KG1 (cell line): ENCODE data around the gene PLIN3.
"Not testable (repeated sequence)": the region's sequence is repeated elsewhere in the genome, so short reads cannot be mapped to it uniquely, and the experiment has no call there.

Experiments used
- DNase-seq: peaks from one replicate; lab custom pipeline; 2025; lab: John Stamatoyannopoulos, UW

The PLIN3 gene

DNA sequence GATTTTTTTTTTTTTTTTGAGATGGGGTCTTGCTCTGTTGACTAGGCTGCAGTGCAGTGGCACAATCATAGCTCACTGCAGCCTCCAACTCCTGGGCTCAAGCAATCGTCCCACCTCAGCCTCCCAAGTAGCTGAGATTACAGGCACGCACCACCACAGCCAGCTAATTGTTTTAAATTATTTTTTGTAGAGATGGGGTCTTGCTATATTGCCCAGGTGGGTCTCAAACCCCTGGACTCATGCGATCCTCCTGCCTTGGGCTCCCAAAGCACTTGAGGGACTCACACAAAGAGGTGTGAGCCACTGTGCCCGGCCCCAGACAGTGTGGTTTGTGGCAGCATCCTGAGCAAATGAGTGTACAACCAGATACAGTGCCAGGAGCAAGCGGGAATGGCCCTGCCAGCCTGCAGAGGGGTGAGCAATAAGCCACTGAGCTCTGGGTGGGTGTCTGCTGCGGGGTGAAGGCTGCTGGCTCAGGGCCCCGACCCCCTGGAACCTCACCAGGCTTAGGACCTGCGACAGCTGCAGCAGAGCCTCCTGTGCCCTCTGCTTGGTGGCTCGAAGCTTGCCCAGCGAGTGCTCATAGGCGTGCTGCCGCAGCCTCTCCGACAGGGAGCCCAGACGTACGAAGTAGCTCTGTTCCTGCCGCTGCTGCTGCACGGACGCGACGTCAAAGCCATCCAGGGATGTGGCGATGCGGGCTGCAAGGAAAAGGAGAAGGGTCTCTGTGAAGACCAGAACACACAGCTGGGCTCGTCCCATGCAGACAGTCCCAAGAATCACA lies 20.1 kb downstream of the PLIN3 start:
- no peak for DNase-seq

DNA sequence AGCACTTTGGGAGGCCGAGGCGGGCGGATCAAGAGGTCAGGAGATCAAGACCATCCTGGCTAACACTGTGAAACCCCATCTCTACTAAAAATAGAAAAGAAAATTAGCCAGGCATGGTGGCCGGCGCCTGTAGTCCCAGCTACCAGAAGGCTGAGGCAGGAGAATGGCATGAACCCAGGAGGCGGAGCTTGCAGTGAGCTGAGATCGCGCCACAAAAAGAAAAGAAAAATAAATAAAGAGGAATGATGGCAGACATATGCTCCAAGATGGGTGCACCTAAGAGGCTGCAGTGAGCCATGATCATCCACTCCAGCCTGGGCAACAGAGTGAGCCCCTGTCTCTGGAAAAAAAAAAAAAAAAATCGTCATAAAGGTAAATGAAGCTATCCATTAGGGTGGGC lies 21.5 kb downstream of the PLIN3 start:
- DNase-seq: not testable (repeated sequence)

DNA sequence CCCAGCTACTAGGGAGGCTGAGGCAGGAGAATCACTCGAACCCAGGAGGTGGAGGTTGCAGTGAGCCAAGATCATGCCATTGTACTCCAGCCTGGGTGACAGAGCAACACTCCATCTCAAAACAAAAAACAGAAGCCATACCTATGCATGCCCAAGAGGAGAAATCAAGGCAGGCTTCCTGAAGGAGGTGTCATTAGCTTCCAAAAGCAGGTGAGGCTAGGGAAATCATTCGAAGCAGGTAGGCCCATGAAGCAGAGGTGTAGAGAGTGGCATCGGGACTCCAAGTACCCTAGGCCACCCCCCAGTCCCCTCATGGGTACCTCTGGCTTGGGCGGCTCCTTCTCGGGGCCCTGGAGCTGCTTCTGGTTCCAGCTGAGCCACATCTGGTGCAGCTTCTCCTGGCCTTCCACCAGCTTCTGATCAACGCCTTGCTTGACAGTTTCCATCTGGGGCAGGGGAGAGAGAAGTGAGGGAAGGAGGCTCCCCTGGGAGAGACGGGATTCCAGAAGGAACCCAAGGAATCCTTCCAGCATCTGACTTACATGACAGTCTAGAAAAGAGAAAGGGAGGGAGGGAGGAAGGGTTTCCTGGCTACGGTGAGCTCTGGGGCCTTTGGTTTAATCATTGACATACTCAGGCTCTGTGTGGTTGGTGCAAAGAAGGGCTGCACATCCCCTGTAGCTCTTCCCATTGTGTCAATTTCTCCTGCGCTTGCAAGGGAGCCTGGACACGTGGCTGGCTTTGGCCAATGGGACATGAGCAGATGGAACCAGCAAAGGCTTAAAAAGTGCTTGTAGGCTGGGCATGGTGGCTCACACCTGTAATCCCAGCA lies 22.9 kb downstream of the PLIN3 start:
- DNase-seq: no peak

DNA sequence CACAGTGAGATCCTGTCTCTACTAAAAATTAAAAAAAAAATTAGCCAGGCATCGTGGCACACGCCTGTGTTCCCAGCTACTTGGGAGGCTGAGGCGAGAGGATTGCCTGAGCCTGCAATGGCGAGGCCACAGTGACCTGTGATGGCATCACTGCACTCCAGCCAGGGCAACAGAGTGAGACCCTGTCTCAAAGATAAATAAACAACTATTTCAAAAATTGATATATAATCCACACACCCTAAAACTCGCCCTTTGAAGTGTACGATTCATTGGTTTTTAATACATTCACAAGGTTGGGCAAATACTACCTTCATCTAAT lies 23.9 kb downstream of the PLIN3 start:
- no peak for DNase-seq

DNA sequence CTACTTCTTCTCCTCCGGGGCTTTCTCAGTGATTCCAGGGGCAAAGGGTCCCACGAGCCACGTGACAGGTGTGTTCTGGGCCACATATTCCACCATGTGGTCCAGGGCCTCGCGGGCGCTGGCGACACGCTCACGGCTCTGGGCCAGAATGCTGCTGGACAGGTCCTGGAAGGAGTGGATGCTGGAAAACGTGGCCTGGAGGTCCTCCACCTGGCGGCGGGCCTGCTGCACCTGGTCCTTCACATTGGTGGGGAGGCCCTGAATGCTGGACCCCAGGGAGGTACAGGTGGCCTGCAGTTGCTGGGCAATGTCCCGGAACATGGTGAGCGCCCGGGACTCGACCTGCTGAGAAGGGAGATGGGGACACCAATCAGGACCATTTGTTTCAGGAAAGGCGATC lies 28.3 kb downstream of the PLIN3 start:
- no peak for DNase-seq

DNA sequence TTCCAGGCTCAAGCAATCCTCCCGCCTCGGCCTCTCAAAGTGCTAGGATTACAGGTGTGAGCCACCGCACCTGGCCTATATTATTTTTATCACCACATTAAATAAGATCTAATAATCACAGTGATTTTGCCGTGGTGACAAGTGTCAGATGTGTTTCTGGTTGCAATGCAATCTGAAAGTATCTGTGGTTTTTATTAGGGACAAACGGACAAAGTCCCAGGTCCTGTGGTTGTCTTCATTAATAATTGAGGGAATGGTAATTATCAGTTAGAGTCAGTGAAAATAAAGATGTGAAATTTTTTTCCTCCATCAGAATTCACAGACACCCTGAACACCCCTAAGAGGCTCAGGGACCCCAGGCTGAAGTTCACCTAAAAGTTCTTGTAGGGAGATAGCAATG lies 34.7 kb downstream of the PLIN3 start:
- no peak for DNase-seq

DNA sequence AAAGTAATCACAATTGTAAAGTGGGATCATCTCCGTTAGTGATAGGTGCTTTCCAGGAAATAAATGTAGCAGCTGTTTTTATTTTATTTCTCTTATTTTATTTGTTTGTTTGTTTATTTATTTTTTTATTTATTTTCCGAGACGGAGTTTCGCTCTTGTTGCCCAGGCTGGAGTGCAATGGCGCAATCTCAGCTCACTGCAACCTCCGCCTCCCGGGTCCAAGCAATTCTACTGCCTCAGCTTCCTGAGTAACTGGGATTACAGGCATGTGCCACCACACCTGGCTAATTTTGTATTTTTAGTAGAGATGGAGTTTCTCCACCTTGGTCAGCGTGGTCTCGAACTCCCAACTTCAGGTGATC lies 35.5 kb downstream of the PLIN3 start:
- DNase-seq: not testable (repeated sequence)

DNA sequence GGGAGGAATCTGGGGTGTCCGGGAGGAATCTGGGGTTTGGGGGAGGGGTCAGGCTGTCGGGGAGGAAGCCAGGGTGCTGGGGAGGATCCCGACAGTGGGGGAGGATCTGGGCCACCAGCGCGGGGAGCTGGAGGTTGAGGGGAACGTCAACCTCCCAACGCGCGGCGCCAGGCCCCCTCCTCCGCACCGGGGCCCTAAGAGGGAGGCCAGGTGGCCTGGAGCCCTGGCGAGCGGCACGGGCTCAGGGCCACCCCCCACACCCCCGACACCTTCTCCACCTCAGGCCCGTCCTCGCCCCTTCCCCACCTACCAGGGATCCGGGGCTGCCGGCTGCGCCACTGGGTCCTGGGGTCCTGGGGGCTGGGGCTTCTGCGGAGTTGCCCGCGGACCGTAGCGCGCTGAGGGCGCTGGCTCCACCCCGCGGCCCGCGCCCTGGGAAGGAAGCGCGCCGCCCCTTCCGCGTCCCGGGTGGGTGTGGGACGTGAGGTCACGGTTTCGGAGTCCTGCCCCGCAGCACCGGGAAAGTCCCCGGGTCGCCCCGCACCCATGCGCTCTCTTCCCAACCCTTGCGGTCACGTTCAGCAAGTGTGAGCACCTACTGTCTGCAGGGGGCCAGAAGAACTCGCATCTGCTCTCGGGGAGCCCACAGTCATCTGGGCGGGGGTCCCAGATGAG lies 36.0 kb downstream of the PLIN3 start, which contains the start of gene TICAM1:
Gene TICAM1, minus strand, starts transcription at position 409 of the 675 bp plus-strand sequence. CDS start 13,335 bp downstream, outside the sequence.
- peak; percentile 33 for DNase-seq

DNA sequence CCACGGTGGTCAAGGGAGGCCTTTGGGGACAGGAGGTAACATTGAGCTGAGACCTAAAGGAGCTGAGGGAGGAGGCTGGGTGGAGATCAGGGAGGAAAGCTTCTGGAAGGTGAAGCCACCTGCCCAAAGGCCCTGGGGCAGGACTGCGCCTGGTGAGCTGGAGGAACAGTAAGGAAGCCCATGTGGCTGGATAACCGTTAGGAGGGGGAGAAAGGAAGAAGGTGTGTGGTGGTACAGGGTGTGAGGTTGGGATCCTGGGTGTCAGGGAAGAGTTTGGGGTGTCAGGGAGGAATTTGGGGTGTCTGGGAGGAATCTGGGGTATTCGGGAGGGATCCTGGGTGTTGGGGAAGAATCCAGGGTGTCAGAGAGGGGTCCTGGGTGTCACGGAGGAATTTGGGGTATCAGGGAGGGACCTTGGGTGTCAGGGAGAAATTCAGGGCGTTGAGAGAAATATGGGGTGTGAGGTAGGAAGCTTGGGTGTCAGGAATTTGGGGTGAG lies 36.6 kb downstream of the PLIN3 start:
- no peak for DNase-seq

DNA sequence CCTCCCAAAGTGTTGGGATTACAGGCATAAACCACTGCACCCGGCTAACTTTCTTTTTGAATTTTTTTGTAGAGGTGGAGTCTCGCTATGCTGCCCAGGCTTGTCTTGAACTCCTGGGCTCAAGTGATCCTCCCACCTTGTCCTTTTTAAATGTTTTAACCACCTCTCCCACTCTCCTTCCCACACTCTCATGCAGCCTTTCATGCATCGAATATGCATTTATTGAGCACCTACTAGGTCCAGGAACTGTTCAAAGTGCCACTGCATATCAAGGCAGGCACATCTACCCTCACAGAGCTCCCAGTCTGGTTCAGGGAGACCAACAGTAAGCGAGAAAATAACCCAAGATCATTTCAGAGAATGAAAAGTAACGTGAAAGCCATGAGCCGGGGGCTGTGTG lies 37.1 kb downstream of the PLIN3 start:
- no peak for DNase-seq

DNA sequence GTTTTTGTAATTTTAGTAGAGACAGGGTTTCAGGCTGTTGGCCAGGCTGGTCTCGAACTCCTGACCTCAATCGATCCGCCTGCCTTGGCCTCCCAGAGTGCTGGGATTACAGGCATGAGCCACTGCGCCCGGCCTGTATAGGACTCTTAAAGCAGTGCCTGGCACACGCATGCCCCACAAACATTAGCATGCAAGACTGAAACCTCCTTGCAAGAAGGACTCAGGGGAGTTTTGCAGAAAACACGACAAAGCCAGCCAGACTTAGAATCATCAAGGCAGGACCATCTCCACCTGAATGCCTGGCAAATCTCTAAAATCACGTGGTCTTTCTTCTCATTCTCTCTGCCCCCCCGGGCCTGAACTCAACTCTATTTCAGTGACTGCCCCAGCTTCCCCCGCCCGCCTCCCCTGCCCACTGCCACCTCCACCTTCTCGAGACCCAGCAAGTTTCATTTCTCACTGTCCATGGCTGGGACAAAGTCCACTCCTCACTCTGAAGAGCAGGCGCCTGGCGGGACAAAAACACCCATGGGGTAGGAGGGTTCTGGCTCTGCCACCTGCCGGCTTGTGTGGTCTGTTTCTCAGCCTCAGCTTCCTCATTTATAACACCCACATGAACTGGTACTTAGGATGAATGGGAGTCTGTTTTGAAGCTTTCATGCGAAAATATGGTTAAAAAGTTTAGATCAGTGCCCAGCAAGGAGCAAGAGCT lies 38.3 kb downstream of the PLIN3 start:
- DNase-seq: no peak

DNA sequence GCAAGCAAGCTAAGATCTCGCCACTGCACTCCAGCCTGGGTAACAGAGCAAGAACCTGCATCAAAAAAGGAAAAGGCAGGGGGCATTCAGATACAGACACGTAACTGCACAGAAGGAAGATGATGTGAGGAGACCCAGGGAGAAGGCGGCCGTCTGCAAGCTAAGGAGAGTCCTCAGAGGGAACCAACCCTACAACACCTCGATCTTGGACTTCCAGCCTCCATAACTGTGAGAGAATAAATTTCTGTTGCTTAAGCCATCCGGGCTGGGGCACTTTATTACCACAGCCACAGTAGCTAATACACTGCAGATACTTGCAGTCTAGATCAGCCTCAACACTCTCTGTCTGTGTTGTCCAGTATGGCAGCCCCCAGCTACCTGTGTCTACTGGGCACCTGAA lies 43.9 kb downstream of the PLIN3 start:
- no peak for DNase-seq

DNA sequence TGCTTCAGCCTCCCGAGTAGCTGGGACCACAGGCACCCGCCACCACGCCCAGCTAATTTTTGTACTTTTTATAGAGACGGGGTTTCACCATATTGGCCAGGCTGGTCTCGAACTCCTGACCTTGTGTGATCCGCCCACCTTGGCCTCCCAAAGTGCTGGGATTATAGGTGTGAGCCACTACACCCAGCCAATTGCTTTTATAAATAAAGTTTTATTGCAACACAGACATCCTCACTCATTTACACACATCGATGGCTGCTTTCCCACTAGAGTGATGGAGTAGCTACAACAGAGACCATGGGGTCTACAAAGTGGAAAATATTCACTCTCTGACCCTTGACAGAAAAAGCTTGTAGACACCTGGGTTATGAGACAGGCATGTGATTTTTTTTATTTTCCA lies 45.1 kb downstream of the PLIN3 start:
- not testable (repeated sequence) for DNase-seq

DNA sequence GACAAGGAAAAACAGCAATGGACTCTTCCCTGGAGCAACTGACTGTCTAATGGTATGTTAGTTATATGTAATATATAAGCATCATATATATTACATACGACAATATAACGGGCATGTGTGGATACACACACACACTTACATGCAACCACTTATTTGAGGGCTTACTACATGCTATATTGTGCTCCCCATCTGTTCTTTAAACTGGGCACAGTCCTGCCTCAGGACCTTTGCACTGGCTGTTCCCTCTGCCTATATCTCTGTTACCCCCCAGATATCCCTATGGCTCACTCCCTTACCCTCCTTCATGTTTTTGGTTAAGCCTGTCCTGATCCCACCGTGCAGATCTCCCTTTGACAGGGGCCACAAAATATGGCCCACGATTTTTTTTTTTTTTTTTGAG lies 46.2 kb downstream of the PLIN3 start:
- no peak for DNase-seq

DNA sequence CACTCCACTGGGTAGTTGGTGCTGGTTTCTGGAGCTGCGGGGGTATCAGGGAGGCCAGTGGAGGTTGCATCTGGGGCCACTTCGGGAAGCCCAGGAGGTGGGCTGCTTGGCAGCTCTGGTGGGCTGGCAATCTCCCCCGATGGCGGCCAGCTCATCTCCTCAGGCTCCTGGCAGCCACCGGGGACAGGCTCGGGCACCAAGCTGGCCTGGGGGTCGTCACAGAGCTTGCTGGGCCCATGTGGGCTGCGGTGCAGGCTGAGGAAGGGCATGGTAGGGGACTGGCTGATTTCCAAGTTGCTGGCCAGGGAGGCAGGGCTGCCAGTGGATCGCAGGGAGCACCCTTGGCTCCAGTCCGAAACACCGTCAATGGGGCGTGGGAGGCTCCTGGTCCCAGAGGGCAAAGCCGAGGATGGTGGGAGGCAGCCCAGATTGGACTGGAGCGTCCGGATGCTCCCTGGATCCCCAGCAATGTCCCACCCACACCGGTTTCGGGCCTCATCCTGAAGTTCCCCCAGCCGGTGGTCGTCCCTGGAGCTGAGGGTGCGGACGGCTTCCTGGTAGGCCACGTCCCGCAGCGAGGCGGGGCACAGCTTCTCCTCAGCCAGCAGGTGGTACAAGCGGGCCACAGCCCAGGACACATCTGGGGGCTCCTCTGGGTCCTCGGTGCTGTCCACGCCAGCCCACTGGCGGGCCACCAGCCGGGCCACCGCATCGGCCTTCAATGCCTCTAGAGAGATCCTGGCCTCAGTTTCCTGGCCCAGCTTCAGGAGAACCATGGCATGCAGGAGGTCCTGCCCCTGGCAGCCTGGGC lies 49.8 kb downstream of the PLIN3 start:
- DNase-seq: no peak

DNA sequence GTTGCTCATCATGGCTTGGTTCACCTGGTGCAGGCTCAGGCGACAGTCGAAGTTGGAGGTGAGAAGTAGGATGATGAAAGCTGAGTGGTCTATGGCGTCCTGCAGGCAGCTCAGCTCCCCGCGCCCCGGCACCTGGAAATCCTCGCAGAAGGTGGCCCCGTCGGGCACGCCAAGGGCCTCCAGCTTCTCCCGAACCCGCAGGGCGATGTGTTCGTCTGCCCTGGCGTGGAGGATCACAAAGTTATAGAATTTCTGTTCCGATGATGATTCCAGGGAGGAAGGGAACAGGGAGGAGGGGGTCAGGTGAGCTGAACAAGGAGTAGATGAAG lies 50.6 kb downstream of the PLIN3 start:
- no peak for DNase-seq

DNA sequence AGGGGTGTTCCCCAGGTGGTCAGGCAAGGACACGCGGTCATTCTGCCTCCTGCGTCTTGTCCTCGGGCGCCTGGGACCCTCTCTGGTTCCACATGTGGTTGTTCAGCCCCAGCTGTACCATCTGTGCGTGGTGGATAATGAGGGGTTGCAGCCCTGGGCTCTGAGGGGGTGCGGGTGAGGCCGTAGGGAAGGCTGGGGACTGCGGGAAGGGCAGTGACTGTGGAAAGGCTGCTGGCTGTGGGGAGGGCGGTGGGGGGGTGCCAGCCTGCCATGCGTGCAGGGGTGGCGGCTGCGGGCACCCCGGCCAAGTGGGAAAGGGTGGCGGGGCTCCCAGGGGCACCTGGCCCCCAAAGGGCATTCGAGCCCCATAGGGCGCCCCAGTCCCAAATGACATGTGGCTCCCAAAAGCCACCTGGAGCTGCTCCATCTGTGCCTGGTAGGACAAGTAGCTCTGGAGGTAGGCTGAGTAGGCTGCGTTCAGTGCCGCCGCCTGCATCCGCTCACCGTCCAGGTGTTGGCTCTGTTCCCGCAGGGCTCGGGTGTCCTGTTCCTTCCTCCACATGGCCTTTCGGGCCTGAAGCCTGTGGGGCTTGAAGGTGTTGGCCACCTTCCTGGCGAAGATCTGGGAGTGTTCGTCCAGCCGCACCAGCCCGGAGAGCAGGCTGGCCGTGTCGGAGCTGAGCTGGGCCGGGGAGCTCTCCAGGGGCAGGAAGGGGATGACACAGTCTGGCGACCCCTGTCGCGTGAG lies 51.1 kb downstream of the PLIN3 start:
- DNase-seq: no peak

DNA sequence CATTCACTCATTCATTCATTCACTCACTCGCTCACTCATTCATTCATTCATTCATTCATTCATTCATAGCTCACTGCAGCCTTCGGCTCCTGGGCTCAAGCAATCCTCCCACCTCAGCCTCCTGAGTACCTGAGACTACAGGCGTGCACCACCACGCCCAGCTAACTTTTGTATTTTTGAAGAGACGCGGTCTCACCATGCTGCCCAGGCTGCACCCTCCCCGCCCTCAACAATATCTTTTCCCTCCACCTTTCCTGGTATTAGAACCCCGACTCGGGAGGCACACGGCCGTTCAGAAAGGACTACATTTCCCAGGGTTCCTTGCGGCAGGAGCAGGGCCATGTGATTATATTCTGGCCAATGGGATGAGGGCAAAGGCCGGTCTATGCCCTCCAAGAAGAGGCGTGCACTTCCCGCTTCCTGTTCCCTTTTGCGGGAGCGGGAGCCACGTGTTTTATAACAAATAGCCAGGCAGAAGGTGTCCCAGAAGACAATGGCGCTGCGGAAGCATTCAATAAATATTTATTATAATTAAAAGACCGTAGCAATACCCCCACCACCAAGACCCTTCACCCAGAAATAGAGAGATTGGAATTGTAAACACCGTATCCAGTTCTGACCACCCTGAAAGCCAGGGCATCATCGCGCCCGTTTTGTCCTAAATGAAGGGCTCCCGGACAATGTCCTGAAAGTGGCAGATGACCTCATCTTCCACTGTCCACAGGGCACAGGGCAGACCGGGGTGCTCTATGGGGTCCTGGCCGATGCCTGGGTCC lies 51.9 kb downstream of the PLIN3 start:
- no peak for DNase-seq

DNA sequence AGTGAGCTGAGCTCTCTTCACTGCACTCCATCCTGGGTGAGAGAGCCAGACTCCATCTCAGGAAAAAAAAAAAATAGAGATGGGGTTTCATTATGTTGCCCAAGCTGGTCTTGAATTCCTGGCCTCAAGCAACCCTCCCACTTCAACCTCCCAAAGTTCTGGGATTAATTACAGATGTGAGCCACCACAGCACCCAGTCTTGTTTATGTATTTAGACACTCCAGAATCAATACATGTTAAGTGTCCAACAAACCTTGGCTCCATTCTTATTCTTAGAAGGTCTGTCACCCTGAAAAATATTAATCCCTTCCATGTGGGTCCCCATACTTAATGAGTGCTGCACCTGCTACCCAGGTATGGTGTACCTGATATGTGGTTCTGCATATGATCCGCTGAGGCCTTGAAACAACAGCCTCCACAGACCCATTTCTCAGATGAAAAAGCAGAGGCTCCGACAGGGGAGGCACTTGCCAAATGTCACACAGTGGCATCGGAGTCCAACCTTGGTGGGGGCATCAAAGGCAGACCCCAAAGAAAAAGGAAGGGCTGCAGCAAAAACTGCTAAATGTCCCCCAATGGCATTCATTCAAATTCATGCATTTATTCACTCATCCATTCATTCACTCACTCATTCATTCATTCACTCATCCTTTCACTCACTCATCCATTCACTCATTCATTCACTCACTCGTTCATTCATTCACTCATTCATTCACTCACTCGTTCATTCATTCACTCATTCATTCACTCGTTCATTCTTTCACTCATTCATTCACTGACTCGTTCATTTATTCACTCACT lies 52.6 kb downstream of the PLIN3 start:
- no peak for DNase-seq
